ENCODE results near the gene TMCC1.
"Not testable (repeated sequence)": the region's sequence is repeated elsewhere in the genome, so short reads cannot be mapped to it uniquely, and the experiment has no call there.

The TMCC1 gene

DNA sequence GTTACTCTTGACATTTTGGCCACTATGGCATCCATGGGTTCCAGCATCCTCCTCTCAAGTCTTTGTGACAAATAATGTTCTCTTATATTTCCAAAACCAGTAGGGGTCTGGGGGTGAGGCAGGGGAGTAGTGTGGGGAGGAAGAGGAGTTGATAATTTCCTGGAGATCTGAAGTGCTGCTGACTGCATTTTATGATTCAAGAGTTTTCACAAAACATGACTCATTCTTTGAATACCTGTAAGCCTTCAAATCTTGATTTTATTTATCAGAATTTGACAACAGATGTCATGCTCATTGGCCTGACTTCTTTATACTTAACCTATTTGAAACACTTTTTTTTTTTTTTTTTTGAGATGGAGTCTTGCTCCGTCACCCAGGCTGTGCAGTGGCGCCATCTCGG lies 188.2 kb downstream of the TMCC1 start:
- no peak for DNase-seq (ENCODE audit: low read depth, low spot score)
- no peak overlapping the region for H3K27ac ChIP-seq
- H3K9ac ChIP-seq (ENCODE audit: insufficient read length) = no peak overlapping the region
- TF ChIP-seq POLR2AphosphoS5 (IDR thresholded peaks at IDR 0.05; ENCODE audit: borderline replicate concordance, low read depth, low read length) (no peak), EZH2 (IDR thresholded peaks at IDR 0.05) (no peak), FOXP2 (optimal IDR thresholded peaks at IDR 0.05; ENCODE audit: control extremely low read depth, extremely low read length, insufficient read depth) (no peak)
- H3K36me3 ChIP-seq (ENCODE audit: insufficient read depth, low read length) = no peaks in the 10 kb centered on the region
- no peaks in the 10 kb centered on the region for H3K9me3 ChIP-seq (ENCODE audit: low read depth, low read length)
- no peak overlapping the region for H3K4me3 ChIP-seq

DNA sequence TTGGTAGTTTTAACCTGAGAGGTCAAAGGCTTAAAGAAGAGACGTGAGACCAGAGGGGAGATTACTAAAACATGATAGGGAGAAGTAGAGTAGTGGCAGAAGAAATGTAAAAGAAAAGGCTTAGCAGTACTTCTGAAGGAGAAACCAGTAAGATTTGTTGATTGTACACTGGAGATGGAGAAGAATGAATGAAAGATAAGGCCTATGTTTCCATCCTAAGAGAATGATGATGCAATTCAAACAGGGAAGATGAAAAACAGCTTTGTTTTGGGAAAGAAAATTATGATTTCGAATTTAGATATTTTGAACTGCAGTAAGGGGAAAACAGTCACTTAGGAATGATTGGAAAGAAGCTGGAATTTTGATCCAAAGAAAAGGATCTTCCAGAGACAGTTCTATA lies 189.6 kb downstream of the TMCC1 start:
- H3K9ac ChIP-seq (ENCODE audit: insufficient read length) = no peak overlapping the region
- H3K9me3 ChIP-seq (ENCODE audit: low read depth, low read length) = no peaks in the 10 kb centered on the region
- H3K4me3 ChIP-seq = no peak overlapping the region
- no peak overlapping the region for H3K27ac ChIP-seq
- no peaks in the 10 kb centered on the region for H3K36me3 ChIP-seq (ENCODE audit: insufficient read depth, low read length)
- TF ChIP-seq POLR2AphosphoS5 (IDR thresholded peaks at IDR 0.05; ENCODE audit: borderline replicate concordance, low read depth, low read length) (no peak), EZH2 (IDR thresholded peaks at IDR 0.05) (no peak), FOXP2 (optimal IDR thresholded peaks at IDR 0.05; ENCODE audit: control extremely low read depth, extremely low read length, insufficient read depth) (no peak)
- DNase-seq (ENCODE audit: low read depth, low spot score) = no peak

- no peak for DNase-seq (ENCODE audit: low read depth, low spot score)
- Histone ChIP-seq H3K9ac (ENCODE audit: insufficient read length) (no peak overlapping the region), H3K27ac (no peak overlapping the region), H3K36me3 (ENCODE audit: insufficient read depth, low read length) (no peaks in the 10 kb centered on the region), H3K4me3 (no peak overlapping the region), H3K9me3 (ENCODE audit: low read depth, low read length) (no peaks in the 10 kb centered on the region)
- TF ChIP-seq FOXP2 (optimal IDR thresholded peaks at IDR 0.05; ENCODE audit: control extremely low read depth, extremely low read length, insufficient read depth) (no peak), POLR2AphosphoS5 (IDR thresholded peaks at IDR 0.05; ENCODE audit: borderline replicate concordance, low read depth, low read length) (no peak), EZH2 (IDR thresholded peaks at IDR 0.05) (no peak)
Measured at GRCh38 chr3:129702934-129703712, 190.4 kb downstream of the TMCC1 start.

- TF ChIP-seq POLR2AphosphoS5 (IDR thresholded peaks at IDR 0.05; ENCODE audit: borderline replicate concordance, low read depth, low read length) = no peak
- no peak for TF ChIP-seq EZH2 (IDR thresholded peaks at IDR 0.05)
- TF ChIP-seq FOXP2 (optimal IDR thresholded peaks at IDR 0.05; ENCODE audit: control extremely low read depth, extremely low read length, insufficient read depth) = no peak
- no peak for DNase-seq (ENCODE audit: low read depth, low spot score)
- H3K9ac ChIP-seq (ENCODE audit: insufficient read length) = no peak overlapping the region
- H3K36me3 ChIP-seq (ENCODE audit: insufficient read depth, low read length) = no peaks in the 10 kb centered on the region
- no peaks in the 10 kb centered on the region for H3K9me3 ChIP-seq (ENCODE audit: low read depth, low read length)
- H3K27ac ChIP-seq = no peak overlapping the region
- H3K4me3 ChIP-seq = no peak overlapping the region
Measured at GRCh38 chr3:129701161-129701560, 192.3 kb downstream of the TMCC1 start.

GRCh38 chr3:129699612-129700011 lies 193.9 kb downstream of the TMCC1 start:
- Histone ChIP-seq H3K9ac (ENCODE audit: insufficient read length) (no peak overlapping the region), H3K27ac (no peak overlapping the region), H3K4me3 (no peak overlapping the region), H3K36me3 (ENCODE audit: insufficient read depth, low read length) (no peaks in the 10 kb centered on the region), H3K9me3 (ENCODE audit: low read depth, low read length) (no peaks in the 10 kb centered on the region)
- TF ChIP-seq FOXP2 (optimal IDR thresholded peaks at IDR 0.05; ENCODE audit: control extremely low read depth, extremely low read length, insufficient read depth) (no peak), EZH2 (IDR thresholded peaks at IDR 0.05) (no peak), POLR2AphosphoS5 (IDR thresholded peaks at IDR 0.05; ENCODE audit: borderline replicate concordance, low read depth, low read length) (no peak)
- no peak for DNase-seq (ENCODE audit: low read depth, low spot score)

- H3K27ac ChIP-seq = no peak overlapping the region
- no peaks in the 10 kb centered on the region for H3K36me3 ChIP-seq (ENCODE audit: insufficient read depth, low read length)
- TF ChIP-seq FOXP2 (optimal IDR thresholded peaks at IDR 0.05; ENCODE audit: control extremely low read depth, extremely low read length, insufficient read depth) (no peak), EZH2 (IDR thresholded peaks at IDR 0.05) (no peak)
- H3K4me3 ChIP-seq = no peak overlapping the region
- DNase-seq (ENCODE audit: low read depth, low spot score) = no peak
- H3K9me3 ChIP-seq (ENCODE audit: low read depth, low read length) = no peaks in the 10 kb centered on the region
- H3K9ac ChIP-seq (ENCODE audit: insufficient read length) = no peak overlapping the region
Measured at GRCh38 chr3:129699199-129699598, 194.3 kb downstream of the TMCC1 start.

GRCh38 chr3:129697229-129697969 lies 196.1 kb downstream of the TMCC1 start:
- Histone ChIP-seq H3K36me3 (ENCODE audit: insufficient read depth, low read length) (no peaks in the 10 kb centered on the region), H3K9me3 (ENCODE audit: low read depth, low read length) (no peaks in the 10 kb centered on the region), H3K4me3 (no peak overlapping the region), H3K9ac (ENCODE audit: insufficient read length) (no peak overlapping the region), H3K27ac (no peak overlapping the region)
- no peak for DNase-seq (ENCODE audit: low read depth, low spot score)
- TF ChIP-seq POLR2AphosphoS5 (IDR thresholded peaks at IDR 0.05; ENCODE audit: borderline replicate concordance, low read depth, low read length) (no peak), FOXP2 (optimal IDR thresholded peaks at IDR 0.05; ENCODE audit: control extremely low read depth, extremely low read length, insufficient read depth) (no peak), EZH2 (IDR thresholded peaks at IDR 0.05) (no peak)

DNA sequence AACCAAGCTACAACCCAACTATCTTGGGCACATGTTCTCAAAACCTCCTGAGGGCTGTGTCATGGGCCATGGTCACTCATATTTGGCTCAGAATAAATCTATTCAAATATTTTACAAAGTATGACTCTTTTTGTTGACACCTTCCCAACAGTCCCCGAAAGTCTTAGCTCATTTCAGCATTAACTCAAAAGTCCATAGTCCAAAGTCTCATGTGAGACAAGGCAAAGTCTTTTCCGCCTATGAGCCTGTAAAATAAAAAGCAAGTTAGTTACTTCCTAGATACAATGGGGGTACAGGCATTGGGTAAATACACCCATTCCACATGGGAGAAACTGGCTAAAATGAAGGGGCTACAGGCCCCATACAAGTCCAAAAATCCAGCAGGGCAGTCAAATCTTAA lies 197.1 kb downstream of the TMCC1 start:
- not testable (repeated sequence) for H3K9ac ChIP-seq (ENCODE audit: insufficient read length); DNase-seq (ENCODE audit: low read depth, low spot score); H3K27ac ChIP-seq; H3K36me3 ChIP-seq (ENCODE audit: insufficient read depth, low read length); H3K9me3 ChIP-seq (ENCODE audit: low read depth, low read length); H3K4me3 ChIP-seq
